MM.1S (cell line): Measurements from ENCODE around the gene CCDC69.

ENCODE experiments used
- EZH2 ChIP-seq: fragments of 300-600 bp; sonication (generic); optimal IDR thresholded peaks from 2 replicates; pipeline ENCODE3; 2017; ENCODE audit warnings: low read depth, mild to moderate bottlenecking, antibody characterized with exemption, low read length, mixed read lengths
- TF ChIP-seq, protein P1 (sequence below): fragments of 300-600 bp; sonication (generic); IDR thresholded peaks from 2 replicates; pipeline ENCODE4 v1.5.1; 2016; ENCODE audit warnings: antibody characterized with exemption, low read length, mixed read lengths

DNA sequence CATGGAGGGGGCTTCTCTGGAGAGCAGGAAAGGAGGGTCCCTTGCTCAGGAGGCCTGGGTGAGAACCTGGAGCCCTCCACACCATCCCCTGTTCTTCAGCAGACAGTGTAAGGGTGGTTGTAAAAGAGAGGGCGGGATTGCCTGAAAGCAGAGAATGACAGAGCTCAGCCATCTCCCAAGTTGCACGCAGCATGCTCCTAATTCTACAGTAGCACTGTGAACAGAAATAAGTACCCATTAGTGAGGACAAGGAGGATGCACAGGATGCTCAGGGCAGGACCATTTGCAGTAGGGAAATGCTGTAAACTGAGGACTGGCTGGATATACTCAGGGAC, 8.4 kb downstream of the CCDC69 start:
- no peak for TF ChIP-seq EZH2
- TF ChIP-seq, protein P1, sequence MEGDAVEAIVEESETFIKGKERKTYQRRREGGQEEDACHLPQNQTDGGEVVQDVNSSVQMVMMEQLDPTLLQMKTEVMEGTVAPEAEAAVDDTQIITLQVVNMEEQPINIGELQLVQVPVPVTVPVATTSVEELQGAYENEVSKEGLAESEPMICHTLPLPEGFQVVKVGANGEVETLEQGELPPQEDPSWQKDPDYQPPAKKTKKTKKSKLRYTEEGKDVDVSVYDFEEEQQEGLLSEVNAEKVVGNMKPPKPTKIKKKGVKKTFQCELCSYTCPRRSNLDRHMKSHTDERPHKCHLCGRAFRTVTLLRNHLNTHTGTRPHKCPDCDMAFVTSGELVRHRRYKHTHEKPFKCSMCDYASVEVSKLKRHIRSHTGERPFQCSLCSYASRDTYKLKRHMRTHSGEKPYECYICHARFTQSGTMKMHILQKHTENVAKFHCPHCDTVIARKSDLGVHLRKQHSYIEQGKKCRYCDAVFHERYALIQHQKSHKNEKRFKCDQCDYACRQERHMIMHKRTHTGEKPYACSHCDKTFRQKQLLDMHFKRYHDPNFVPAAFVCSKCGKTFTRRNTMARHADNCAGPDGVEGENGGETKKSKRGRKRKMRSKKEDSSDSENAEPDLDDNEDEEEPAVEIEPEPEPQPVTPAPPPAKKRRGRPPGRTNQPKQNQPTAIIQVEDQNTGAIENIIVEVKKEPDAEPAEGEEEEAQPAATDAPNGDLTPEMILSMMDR: no peak
